Renal cortical epithelial cell (primary cell): ENCODE results near the gene CYP4X1. TPM values are rescaled to one million over a fixed set of nuclear protein-coding genes. Genes with fewer than 3 reads are reported as not detected.
"Not testable (repeated sequence)": the region's sequence is repeated elsewhere in the genome, so short reads cannot be mapped to it uniquely, and the experiment has no call there.

ENCODE experiments used
- DNase-seq: peaks from one replicate; pipeline ENCODE4 v3.0.0-alpha.2; 2011; ENCODE audit warnings: low read depth
- total RNA-seq: library from RNA; depleted of rRNA; stranded (reverse); fragments of >200 nt; gene quantifications from 2 replicates; pipeline ENCODE4 v1.2.3, GENCODE V29; 2014

CYP4X1 gene, protein sequence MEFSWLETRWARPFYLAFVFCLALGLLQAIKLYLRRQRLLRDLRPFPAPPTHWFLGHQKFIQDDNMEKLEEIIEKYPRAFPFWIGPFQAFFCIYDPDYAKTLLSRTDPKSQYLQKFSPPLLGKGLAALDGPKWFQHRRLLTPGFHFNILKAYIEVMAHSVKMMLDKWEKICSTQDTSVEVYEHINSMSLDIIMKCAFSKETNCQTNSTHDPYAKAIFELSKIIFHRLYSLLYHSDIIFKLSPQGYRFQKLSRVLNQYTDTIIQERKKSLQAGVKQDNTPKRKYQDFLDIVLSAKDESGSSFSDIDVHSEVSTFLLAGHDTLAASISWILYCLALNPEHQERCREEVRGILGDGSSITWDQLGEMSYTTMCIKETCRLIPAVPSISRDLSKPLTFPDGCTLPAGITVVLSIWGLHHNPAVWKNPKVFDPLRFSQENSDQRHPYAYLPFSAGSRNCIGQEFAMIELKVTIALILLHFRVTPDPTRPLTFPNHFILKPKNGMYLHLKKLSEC
- 0.10 and 0.17 TPM in 2 replicates for total RNA-seq

DNA sequence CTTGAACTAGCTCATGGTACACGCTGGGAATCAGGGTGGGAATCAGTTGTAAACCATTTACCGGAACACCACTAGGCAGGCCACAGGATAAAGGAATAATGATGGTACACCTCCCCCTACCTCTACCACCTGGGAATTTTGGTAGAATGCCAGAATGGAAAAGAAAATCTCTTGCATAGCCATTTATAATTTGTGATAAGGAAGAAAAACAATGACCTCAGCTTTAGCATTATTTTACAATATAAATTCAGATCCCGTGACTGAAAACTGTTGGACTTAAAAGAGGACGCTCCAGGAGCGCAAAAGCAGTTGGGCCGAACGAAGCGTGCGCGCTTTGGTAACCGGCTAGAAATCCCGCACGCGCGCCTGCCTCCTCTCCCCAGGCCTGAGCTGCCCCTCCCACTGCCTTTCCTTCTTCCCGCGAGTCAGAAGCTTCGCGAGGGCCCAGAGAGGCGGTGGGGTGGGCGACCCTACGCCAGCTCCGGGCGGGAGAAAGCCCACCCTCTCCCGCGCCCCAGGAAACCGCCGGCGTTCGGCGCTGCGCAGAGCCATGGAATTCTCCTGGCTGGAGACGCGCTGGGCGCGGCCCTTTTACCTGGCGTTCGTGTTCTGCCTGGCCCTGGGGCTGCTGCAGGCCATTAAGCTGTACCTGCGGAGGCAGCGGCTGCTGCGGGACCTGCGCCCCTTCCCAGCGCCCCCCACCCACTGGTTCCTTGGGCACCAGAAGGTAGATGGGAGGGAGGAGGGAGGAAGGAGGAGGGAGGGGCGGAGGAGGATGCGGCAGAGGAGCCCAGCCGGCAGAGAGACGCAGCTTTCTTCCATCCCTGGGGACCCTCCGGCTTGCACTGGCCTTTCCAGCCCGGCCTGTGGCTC lies at the start of gene CYP4X1:
TSS of gene CYP4X1 (plus strand) at position 402 of the 873 bp plus-strand sequence. CDS start at position 551, 149 bp downstream.
- DNase-seq: no peak

DNA sequence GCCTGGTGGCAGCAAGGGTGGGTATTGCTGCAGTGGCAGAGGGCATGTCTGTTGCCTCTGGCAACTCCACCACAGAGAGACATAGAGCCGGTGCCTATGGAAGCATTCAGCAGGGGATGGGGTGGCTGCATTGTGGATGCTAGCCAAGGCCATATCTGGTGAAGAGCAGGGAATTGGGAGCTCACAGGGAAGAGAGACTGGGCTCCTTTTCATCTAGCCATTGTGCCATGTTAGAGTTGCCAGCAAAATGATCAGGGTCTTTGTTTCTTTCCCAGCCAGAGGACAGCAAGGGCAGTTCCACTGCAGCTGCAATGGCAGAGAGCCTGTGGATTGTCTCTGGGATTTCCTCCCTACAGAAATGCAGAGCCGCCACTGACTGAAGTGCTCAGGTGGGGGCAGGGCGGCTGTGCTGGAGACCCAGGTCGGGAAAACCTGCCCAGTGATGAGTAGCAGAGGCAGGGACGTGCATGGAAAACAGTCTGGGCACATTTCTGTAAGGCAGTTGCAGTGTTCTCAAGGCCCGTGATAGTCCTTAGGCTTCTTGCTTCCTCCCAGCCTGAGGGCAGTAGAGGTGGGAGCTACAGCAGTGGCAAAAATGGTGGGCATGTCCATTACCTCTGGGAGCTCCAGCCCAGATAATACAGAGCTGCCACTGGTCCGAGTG lies 40.2 kb upstream of the CYP4X1 start:
- DNase-seq: no peak

DNA sequence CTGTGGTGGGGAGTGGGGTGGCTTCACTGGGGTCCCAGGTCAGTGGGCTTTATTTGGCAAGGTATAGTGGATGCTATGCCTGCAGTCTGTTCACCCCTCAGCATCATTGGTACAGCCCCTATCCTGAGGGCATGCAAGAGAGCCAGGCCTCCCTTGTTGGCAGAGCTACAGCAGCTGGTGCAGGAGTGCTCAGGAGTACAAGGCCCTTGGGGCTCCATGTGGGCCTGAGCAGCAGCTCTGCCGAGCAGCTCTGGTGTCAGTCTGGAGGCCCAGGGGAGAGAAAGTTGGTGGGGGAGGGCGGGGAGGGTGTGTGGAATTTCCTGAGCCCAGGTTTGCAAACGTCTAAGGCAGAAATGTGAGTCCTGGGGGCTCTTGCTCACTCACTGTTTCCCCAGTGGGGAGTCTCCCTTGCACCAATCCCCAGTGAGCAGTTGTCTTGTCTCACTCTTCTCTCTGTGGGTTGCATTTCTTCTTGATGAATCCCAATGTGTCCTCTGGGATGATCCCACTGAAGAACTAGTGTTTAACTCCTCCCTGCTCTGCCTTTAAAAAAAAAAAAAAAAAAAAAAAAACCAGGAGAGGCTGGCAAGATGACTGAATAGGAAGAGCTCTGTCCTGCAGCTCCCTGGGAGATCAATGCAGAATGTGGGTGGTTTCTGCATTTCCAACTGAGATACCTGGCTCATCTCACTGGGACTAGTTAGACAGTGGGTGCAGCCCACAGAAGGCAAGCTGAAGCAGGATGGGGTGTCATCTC lies 39.5 kb upstream of the CYP4X1 start:
- no peak for DNase-seq

DNA sequence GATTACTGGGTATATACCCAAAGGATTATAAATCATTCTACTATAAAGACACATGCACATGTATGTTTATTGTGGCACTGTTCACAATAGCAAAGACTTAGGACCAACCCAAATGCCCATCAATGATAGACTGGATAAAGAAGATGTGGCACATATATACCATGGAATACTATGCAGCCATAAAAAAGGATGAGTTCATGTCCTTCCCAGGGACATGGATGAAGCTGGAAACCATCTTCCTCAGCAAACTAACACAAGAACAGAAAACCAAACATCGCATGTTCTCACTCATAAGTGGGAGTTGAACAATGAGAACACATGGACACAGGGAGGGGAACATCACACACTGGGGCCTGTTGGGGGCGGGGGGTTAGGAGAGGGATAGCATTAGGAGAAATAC lies 32.9 kb upstream of the CYP4X1 start:
- DNase-seq: not testable (repeated sequence)

DNA sequence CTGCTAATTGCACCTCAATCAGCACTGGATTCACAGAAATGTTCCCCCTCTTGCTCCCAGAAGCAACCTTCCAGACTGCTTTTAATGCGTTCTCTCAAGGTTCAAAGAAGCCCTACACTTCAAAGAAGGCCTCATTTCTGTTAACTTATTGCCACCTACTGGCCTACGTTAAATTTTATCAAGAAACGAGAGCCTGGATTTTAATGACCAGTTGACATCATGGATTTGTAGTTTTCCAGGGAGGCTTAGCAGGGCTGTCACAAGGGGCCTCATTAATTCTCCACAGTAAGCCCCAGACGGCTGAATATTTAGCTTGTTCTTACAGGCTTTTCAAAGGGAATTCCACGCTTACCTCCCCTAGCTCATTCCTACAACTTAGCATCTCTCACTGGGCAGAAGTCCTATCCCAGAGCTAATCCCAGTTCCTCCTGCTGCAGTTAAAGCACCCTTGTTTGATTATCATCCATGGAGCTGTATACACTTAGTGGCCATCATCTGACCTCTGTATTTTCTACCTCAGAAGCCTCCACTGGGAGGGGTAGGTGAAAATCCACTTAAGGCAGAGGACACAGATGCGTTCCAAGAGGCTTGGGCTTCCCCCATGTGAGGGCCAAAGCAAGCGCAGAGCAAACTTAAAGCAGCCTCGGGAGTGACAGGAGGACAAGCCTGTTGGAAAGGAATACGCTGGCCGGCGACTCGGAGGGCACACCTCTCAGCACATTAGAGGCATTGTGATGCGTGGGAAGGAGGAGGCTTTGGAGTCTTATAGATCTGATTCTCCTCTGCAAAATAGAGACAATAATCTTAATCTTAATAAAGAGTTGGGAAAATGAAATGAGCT lies 32.2 kb upstream of the CYP4X1 start:
- DNase-seq: peak; percentile 42

DNA sequence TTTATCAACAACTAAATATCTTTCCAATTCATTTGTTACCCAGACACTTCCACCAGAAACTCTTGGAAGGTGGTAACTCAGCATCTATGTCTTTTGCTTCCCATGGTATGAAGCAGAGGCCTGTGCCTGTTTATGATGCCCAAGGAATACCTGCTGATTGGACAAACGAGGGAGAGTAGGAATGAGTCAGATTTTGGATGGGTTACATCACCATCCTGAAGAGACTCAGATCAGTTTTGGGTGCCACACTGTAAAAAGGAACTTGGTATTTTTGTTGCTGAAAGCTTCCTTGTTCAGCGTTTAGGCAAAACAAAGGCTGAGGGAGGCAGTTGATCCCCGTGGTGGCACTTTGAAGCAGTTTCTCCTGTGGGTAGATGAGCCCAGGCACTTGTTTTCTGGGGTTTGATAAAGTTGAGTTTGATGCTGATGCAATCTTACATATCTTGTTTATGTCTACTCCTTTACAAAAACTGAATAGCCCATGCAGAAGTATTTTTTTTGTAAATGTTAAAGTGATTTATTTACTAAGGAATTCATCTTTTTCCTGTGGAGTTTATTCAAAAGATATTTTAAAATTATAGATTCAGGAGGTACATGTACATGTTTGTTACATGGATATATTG lies 26.7 kb upstream of the CYP4X1 start:
- no peak for DNase-seq

DNA sequence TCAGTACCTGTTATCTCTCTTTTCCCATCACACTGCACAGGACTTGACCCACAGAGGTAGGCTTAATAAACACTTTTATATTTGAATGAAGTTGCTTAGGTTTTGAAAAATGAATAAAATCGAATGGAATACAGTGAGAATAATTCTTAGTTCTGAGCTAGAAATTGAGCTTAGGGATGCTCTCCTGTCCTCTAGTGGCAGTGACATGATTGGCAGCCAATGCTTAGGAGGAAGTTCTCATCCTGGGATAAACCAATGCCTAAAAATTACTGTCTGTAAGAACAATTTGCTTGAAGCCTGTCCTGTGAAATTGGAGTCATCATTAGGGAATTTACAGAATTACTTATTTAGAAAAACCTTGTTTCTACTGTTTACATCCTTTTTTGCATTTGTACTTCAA lies 21.3 kb upstream of the CYP4X1 start:
- peak; percentile 7 for DNase-seq

DNA sequence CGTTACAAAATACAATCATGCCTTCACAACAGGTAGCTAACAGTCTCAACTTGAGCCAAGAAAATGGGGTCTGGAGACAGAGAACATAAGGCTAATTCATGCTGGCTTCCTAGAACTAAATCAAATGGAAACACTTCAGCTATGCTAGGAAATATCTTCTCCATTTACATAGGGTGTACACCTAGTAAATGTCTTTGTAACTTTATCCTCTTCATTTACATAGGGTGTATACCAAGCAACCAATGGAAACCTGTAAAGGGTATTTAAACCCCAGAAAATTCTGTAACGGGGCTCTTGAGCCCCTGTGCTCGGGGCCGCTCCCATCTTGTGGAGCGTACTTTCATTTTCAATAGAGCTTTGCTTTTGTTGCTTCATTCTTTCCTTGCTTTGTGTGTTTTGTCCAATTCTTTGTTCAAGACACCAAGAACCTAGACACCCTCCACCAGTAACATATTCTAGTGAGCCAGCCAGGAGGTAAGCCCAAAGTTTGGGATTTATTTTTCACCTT lies 19.5 kb upstream of the CYP4X1 start:
- DNase-seq: no peak

DNA sequence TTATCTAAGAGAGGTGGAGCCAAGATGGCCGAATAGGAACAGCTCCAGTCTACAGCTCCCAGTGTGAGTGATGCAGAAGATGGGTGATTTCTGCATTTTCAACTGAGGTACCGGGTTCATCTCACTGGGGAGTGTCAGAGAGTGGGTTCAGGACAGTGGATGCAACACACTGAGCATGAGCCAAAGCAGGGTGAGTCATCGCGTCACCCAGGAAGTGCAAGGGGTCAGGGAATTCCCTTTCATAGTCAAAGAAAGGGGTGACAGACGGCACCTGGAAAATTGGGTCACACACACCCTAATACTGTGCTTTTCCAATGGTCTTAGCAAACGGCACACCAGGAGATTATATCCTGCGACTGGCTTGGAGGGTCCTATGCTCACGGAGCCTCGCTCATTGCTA lies 17.0 kb upstream of the CYP4X1 start:
- not testable (repeated sequence) for DNase-seq

DNA sequence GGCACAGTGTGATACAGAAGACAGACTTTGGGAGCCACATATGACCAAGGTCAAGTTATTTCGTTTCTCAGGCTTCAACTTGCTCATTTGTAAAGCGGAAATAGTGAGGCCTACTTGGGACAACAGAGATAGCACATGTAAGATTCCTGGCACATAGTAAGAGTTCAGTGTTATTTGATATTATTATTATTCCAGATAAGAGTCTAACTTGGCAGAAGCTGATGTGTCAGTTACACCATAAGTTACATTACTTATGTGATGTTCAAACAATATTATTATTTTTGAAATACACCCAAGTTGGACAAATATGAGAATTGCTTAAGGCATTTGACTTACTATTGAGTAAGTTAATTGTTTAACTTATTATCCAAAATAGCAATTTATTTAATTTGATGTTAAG lies 10.2 kb upstream of the CYP4X1 start:
- DNase-seq: no peak

DNA sequence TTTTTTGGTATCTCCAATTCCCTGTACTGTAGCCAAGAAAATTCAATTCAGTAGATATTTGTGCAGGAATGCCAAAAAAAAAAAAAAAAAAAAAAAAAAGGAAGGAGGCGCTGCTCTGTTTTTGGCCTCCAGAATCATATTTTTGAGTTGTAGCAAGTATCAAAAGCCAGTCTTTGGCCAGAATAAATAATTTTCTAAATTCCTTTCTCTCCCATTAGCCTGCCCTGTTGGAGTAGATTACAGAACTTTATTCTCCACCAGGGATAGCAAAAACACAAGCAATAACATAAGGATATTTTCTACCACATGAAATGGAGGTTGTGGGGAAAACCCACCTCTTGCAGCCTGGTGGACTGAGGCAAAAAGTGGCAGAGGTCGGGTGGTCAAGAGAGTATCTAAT lies 2.4 kb upstream of the CYP4X1 start:
- DNase-seq: no peak

DNA sequence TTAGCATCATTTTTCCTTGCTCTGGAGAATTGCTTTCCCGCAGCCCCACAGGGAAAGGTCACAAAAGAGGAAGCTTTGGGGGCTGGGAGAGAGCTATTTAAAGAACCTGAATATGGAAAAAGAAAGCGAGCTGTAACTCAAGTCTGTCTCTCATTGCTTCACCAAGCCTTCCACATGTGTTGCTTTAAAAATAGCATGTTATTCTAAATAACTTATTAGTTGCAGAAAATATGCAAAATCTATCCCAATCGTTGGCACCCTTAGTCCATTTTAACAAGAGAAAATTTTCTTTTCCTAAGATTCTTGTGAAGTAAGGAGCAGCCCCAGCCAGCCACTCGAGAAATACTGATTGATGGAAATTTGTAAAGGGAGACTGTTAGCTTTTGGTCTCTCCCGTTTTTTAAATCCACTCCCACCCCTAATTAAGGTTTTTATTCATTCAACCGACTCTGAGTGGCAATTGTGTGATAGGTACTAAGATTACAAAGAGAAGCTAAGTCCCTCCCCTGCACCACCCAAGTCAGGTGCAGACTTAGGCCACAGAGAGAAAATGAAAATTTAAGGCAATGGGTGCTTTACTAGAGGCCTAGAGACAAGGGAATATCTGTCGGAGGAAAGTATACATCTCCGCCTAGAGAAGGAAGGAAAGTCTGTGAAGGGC lies 802 bp downstream of the CYP4X1 start:
- DNase-seq: no peak

DNA sequence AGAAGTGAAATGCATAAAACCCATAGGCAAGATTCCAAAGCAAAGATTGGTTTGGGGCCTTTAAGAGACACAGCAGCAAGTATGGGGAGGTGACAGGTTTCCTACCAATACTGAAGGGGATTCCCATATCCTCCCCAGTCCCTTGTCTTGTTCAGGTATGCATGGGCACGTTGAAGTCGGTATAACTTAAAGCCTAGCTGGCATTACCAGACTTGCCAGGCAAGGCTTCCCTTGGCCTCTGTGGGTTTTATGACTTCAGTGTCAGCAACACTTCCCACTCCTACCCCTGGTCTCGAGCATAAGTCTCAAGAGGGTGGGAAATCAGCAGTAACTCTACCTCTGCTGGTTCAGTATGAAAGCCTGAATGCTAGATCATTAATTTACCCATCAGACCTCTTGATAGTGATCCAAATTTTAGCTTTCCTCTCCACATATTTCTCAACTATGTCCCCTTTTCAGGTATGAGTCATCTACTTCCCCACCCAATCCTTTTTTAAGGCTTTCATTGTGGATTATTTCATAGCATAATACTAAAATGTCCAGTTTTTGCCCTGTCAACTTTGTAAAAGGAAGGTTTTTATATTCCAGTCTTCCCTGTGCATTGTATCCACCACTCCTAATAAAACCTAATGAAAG lies 6.8 kb downstream of the CYP4X1 start:
- peak; percentile 8 for DNase-seq

DNA sequence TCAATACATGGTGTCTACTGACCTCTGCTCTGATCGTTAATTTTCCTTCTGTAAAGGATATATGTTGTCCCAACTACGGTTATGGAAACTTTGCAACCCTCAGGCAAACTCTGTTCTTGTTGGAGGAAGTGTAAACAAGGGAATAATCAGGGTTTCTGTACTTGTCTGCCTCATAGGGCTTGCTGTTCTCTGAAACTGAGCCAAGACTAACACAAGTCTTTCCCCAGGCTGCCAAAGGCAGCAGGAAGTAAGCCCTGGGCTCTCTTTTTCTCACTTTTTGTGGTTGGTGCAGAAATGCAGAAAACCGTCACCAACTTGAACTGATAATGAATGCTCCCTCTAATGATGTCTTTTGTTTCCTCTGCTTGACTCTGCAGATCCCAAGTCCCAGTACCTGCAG lies 7.6 kb downstream of the CYP4X1 start:
- peak; percentile 93 for DNase-seq

DNA sequence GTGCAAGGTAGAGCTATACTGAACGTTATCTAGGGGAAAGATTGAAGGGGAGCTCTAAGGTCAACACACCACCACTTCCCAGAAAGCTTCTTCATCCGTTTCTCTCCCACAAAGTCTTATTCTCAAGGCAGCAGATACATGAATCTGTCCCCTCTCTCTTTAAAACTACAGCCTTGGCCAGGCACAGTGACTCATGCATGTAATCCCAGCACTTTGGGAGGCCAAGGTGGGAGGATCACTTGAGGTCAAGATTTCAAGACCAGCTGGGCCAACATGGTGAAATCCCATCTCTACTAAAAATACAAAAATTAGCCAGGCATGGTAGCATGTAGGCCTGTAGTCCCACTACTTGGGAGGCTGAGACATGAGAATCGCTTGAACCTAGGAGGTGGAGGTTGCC lies 8.1 kb downstream of the CYP4X1 start:
- DNase-seq: peak; percentile 13

DNA sequence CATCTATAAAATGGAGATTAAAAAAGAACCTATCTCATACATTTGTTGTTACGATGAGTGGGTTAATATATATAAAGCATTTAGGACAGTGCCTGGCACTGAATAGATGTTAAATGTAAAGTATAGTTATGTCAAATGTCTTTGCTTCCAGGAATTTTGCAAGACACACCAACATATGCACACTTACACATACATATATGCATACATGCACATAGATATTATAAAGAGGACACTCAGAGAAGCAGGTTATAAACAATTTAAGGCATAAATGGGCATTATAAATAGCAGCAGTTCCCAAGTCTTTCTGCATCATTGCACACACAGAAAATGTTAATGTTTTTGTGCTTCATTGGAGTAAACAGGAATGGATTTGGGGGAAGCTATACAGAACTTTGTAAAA lies 13.3 kb downstream of the CYP4X1 start:
- DNase-seq: no peak

DNA sequence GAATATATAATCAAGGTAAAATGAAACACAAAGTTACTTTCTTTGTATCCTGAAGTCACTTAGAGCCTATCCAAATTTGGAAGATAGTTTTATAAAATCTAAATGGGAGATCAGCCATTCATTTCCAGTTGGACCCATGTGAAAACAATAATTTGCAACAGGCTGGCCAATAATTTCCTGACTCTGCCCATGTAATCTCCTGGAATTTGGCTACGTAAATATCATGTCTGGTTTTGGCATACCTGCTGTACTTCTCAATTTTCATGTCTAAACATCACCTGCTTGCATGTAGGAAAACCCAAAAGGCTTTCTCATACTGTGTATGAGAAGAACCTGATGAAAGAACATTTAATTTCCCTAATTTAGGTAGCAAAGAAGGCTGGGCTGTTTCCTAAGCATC lies 35.9 kb downstream of the CYP4X1 start:
- no peak for DNase-seq

DNA sequence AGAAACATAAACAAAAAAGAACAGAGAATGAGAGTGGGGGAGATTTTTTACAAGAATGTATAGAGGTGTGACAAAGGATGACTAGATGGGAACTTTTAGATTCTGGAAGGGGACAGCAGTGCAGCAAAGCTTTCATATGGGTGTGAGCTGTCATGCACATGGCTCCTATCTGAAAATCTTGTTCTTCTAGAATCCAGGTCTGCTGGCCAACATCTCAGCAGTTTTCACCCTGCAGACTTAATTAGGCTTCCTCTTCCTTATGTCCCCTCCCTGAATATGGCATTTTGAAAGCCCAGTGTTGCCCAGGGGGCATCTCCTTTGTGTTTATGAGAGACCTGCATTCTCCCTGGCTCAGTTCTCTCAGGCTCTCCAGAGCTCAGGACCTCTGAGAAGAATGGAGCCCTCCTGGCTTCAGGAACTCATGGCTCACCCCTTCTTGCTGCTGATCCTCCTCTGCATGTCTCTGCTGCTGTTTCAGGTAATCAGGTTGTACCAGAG lies 43.7 kb downstream of the CYP4X1 start, which contains the start of gene CYP4Z1:
TSS of gene CYP4Z1 (plus strand) at position 135 of the 498 bp plus-strand sequence. CDS start at position 395, 260 bp downstream.
- no peak for DNase-seq
